ENCODE results near the gene OR10P1. TPM values are rescaled to one million over a fixed set of nuclear protein-coding genes. Genes with fewer than 3 reads are reported as not detected.
A peak's percentile ranks its signal among the peaks of the same experiment; 100 is the strongest.
"Not testable (repeated sequence)": the region's sequence is repeated elsewhere in the genome, so short reads cannot be mapped to it uniquely, and the experiment has no call there.

OR10P1 gene, protein sequence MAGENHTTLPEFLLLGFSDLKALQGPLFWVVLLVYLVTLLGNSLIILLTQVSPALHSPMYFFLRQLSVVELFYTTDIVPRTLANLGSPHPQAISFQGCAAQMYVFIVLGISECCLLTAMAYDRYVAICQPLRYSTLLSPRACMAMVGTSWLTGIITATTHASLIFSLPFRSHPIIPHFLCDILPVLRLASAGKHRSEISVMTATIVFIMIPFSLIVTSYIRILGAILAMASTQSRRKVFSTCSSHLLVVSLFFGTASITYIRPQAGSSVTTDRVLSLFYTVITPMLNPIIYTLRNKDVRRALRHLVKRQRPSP
- total RNA-seq (2014; rRNA removed; shearing (Covaris generic)), result not detected in 2 replicates

DNA sequence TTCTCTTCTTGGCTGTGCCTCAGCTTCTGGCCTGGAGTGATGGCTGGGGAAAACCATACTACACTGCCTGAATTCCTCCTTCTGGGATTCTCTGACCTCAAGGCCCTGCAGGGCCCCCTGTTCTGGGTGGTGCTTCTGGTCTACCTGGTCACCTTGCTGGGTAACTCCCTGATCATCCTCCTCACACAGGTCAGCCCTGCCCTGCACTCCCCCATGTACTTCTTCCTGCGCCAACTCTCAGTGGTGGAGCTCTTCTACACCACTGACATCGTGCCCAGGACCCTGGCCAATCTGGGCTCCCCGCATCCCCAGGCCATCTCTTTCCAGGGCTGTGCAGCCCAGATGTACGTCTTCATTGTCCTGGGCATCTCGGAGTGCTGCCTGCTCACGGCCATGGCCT is at the start of gene OR10P1:
Gene OR10P1, plus strand, starts transcription at position 40 of the 400 bp plus-strand sequence. Its CDS starts 0 bp downstream, at position 40.
- no peak for DNase-seq (ENCODE audit: low spot score)

DNA sequence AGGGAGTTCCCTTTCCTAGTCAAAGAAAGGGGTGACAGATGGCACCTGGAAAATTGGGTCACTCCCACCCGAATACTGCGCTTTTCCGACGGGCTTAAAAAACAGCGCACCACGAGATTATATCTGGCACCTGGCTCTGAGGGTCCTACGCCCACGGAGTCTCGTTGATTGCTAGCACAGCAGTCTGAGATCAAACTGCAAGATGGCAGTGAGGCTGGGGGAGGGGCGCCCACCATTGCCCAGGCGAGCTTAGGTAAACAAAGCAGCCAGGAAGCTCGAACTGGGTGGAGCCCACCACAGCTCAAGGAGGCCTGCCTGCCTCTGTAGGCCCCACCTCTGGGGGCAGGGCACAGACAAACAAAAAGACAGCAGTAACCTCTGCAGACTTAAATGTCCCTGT is 46.5 kb upstream of the OR10P1 start:
- not testable (repeated sequence) for DNase-seq (ENCODE audit: low spot score)

DNA sequence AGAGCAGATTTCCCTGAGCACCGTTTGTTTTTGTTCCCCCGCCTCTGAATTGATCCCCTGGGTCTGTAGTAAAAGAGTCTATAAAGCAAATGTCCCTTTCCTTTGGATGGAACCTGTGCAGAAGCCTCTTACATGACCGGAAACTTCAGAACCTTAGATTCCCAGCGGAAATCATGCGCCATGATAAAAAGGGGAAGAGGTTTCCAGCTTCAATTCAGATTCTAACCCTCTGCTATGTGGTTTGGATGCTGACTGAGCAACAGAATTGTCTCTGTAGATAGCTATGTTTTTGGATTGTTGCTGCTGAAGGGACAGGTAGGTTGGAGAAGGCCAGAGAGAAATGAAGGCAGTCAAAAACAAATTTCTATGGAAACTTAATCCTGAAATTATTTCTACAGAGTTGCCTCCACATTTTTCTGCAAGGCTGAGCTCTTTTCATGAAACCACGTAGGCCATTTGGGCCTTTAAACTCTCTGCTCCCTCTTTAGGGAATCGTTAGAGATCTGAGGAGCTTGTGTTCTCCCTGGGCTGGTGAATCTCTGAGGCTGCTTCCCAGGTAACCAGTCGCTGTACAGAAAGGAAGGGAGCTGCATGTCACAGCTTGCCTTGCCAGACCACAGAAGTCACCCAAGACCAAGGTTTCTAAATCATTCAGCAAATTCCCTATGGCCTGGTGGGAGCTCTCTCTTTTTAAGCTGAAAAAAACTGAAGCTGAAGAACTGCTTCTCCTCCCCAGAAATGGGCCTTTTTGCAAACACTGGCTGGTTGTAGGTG is 28.7 kb upstream of the OR10P1 start:
- no peak for DNase-seq (ENCODE audit: low spot score)

DNA sequence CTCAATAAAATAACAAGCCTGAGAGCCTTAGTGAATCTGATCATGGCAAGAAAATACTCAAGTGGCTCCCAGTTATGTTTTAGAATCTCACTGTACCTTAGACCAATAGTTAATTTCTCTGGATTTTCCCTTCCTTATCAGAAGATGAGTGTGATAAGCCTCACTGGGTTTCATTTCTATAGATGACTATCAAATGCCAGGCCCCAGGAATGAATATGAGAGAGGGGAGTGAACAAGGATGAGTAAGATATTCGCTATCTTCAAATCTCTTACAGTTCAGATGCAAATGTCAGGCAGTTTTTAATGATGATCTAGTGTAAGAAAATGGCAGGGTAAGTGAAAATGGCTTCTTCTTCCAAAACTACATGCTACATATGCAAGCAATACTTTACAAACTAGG is 26.1 kb upstream of the OR10P1 start:
- no peak for DNase-seq (ENCODE audit: low spot score)

DNA sequence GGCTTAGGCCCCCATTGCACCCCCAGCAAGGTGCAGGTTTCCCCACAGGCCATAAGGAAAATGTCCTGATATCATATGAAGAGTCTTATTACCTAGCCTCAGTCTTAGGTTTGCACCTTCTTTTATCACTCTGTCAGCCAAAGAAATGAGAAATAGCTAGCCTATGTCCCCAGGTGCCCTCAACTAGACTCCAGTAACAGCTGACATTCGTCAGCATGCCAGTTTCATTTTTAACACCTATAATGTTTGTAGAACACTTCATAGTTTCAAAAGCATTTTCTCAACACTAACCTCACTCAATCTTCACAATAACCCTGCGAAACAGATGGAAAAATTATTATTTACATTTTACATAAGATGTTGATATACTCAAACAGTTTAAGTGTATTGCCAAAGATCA is 24.0 kb upstream of the OR10P1 start:
- no peak for DNase-seq (ENCODE audit: low spot score)

DNA sequence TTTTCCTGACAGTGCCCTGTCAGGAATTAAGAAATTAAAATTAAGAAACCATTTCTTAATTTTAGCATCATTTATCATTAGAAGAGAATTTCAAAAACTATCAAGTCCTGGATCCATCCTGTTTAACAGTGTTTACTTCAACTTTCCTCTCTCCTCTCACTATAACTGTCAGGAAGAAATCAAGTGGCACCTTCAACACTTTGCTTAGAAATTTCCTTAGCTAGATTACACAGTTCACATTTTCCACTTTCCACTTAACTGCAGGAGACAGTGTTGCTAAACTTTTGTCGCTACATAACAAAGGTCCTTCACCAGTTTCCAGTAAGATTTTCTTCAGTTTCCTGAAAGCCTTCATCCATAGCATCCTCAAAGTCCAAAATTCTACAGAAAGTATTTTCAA is 21.9 kb upstream of the OR10P1 start:
- DNase-seq (ENCODE audit: low spot score), result no peak

DNA sequence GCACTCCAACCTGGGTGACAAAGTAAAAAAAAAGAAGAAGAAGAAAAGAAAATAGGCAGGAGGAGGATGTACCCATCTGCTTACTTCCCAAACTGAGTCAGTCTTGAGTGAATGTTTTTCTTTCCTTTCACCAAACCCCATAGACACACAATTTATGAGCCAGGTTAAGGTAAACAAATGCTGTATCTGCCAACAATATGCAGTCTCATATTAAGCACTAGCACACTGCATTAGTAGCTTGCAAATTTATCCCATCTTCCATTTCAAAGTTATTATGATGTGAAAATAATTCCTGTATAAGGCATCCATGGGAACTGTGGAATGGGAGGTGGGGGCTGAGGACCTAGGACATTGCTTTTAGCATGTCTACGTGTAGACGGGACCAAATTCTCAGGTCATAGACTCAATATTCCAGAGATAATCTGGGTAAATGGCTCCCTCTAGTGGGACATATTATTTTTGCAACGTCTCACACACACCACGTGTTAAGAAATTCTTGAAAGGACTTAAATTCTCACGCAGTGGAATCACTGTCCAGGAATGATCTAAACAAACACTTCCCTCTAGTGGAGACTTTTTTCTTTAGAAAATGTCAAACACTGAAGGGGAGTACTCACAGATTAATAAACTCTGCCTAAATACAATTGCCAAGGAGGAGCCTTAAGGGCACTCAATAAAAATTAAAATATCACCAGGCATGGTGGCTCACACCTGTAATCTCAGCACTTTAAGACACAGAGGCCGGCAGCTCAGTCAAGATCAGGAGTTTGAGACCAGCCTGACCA is 17.1 kb upstream of the OR10P1 start:
- peak; percentile 96 for DNase-seq (ENCODE audit: low spot score)

DNA sequence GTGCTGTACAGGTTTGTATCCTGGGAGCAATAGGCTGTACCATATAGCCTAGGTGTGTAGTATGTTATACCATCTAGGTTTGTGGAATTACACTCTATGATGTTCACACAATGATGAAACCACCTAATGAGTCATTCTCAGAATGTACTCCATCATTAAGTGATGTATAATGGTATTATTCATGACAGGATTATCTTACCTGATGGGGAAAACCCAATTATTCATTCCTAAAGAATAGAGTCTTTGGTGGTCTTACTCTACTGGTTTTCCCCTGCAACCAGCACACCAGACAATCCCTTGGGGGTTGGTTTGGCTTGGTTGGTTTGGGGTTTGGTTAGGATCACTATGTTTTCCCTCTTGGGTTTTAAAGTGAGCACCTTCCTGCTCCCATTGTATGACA is 12.6 kb upstream of the OR10P1 start:
- DNase-seq (ENCODE audit: low spot score), result no peak

DNA sequence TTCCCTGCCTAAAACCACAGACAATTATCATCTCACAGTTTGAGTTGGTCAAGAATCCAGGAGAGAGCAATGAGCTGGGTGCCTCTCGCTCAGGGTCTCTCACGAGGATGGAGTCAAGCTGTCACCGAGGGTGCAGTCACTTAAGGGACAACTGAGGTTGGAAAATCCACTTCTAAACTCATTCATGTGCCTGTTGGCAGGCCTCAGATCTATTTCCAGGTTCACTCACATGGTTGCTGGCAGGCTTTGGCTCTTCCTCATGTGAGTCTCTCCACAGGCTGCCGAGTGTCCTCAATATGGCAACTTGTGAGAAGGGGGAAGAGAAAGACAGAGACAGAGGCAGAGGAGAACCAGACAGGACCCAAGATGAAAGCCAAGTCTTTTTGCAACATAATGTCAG is 10.5 kb upstream of the OR10P1 start:
- no peak for DNase-seq (ENCODE audit: low spot score)

DNA sequence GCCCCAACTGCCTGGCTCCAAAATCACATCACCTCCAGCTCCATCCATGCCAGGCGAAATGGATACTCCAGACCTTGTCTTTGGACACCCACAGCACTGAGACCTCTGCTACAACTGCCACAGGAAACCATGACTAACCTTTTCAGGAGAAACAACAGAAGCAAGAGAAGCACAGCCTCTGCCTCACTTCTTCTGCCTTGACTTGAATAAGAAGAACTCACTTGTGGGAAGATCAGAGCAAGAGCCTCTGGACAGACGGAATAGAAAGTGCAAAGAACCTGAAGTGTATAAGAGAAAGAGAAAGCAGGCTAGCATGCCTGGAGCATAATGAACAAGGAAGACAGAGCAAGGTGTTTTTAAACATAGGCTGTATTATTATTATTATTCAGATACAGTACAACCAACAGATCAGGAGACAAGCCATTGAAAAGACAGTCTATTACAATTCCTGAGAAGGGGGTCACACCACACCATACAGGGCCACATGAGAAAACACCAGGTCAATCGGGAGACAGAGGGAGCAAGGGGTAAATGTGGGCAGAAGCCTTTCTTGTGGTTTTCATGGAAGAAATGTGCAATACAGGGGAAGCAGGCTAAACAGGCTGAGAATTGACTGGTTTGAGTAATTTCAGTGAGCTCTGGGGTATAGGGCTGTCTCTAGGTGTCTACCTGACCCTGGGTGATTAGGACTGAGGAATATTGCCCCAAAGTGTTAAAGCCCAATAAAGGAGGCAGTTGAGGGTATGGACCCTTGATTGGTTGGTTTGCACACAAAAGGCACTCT is 7.4 kb upstream of the OR10P1 start:
- DNase-seq (ENCODE audit: low spot score), result no peak

DNA sequence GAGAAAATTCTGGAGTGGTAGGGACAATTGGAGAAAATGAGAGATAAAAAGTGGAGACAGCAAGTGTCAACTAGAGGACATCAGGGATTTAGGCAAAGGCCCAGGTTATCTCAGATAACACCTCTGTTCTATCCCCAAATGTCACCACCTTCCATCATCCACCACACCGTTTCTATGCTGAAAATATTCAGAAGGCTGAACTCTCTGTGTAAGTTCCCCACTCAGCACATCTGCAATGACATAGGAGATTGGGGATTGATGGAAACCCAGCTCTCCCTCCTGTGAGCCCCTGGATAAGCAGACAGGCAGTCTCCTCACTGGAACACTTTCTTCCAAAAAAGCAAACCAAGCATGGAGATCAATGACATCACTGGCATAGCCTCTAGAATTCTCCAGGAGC is 5.6 kb upstream of the OR10P1 start:
- DNase-seq (ENCODE audit: low spot score), result no peak

DNA sequence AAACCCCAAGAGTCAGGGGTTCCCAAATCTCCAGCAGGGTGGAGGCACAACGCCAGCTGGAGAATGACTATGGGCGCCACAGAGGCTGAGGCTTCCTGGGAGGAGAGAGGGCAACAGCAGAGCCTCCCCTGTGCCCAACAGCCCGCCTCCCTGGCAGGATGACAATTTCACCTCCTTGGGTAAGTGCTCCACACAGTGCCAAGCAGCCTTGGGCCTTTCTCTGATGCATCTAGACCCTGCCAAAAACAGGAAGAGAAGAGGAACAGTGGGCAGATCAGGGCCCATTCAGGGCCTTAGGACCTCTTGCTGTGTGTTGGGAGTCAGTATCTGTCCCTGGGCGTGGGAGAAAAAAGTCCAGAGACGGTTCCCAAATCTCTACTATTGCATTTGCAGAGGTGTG is 5.0 kb upstream of the OR10P1 start:
- no peak for DNase-seq (ENCODE audit: low spot score)

DNA sequence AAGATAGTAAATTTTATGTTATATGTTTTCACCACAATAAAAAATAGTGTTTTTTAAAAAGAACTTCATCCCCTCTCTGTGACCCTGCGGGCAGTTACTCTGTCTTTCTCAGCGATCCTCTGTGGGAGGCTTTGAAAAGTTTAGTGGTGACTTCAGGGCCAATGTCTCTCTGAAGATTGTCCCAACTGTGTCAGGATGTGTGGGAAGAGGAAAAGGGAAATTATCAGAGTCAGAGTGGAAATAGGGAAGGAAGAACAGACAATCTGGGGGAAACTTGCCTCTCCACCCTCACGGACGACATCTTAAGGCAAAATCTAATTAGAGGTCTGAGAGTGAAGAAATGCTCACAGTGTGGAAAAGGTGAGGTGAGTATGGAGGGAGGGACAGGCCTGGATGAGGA is 3.5 kb upstream of the OR10P1 start:
- DNase-seq (ENCODE audit: low spot score), result no peak

DNA sequence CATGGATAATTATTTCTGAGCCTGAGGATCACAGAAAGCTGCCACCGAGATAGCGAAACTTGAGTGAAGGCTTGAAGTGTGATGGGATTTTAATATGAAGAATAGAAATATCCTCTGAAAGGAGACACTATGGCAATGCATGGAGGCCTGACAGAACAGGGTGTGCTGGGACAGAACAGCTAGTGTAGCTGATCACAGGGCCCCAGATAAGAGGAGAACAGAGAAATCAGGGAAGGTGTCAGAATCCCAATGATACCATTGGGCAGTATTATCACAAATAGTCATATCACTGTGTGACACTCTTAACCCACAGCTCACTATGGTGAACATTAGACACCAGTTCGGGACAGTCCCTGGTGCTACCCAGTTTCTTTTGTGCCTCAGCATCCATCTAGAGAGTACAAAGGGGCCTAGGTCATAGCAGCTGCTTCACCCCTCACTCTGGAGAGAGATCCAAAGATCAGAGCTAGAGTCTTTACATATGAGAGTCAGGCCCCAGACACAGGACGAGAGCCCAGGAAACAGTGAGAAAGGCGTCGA is 506 bp upstream of the OR10P1 start:
- DNase-seq (ENCODE audit: low spot score), result no peak

DNA sequence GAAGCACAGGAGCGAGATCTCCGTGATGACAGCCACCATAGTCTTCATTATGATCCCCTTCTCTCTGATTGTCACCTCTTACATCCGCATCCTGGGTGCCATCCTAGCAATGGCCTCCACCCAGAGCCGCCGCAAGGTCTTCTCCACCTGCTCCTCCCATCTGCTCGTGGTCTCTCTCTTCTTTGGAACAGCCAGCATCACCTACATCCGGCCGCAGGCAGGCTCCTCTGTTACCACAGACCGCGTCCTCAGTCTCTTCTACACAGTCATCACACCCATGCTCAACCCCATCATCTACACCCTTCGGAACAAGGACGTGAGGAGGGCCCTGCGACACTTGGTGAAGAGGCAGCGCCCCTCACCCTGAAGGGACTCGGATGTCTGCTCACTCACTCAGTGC is 775 bp downstream of the OR10P1 start:
- no peak for DNase-seq (ENCODE audit: low spot score)

DNA sequence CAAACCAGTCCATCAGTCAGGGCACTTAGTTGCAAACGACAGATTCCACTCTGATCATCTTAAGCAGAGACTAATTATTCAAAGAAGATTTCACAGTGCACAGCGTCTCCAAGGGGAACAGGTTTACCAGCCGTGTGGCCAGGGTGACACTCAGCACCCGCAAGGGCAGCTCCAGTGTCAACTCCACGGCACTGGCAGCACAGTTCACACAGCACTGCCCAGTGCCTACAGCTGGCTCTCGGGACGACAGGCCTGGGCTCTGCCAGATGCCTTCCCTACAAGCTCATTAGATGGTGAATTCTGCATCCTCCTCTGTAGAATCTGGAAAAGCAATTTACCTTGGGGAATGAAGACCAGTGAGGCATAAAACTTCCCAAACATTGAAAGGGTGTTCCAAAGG is 4.9 kb downstream of the OR10P1 start:
- no peak for DNase-seq (ENCODE audit: low spot score)

DNA sequence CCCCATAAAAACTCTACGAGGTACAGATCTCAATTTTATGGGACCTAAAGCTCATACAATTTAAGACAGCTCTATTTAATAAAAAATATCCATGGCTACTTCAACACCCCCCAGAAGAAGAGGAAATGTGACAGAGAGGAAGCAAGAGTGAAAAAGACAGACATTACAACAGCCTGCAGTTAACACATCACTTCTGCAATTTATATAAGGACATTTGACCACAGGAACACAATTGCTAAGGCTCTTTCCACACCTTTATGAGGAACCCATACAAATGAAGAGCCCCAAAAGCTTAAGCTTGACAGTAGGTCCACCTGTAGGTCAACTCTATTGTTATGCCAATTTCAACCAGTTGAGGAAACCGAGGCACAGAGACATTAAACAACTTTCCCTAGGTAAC is 5.6 kb downstream of the OR10P1 start:
- DNase-seq (ENCODE audit: low spot score), result no peak

DNA sequence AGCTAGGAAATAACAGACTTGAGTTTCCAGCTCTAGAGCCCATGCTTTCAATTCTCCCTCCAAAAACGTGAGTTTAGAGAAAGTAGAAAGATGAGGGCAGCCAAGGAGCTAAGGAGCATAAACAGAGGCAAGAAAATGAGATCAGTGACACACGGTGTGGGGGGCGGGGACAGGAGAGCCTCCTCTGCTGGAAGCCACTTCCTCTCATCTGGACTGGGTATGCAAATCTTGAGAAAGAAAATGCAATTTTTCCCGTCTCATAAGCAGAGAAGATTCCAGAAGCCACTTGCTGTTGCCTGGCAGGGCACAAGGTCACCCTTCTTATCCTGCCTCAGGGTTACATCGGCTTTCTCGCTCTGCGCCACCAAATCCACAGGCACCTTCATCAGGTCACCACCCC is 6.0 kb downstream of the OR10P1 start:
- no peak for DNase-seq (ENCODE audit: low spot score)

DNA sequence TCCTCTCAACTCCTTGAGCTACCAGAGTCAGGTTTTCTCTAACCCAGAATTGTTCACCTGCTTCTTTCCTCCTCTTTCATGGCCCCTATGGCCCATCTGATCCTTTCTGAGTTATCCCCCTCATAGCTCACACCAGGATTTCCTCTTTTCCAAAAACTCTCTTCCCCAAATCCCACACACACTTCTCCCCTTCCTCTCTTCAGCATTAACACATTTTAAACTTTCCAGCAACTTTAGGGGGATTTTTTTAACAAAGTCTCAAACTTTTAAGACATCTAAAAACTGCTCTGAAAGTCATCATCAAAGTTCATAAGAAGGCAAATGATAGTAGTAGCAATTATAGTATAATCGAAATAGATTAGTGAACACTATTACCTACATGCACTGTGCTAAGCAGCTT is 7.9 kb downstream of the OR10P1 start:
- no peak for DNase-seq (ENCODE audit: low spot score)

DNA sequence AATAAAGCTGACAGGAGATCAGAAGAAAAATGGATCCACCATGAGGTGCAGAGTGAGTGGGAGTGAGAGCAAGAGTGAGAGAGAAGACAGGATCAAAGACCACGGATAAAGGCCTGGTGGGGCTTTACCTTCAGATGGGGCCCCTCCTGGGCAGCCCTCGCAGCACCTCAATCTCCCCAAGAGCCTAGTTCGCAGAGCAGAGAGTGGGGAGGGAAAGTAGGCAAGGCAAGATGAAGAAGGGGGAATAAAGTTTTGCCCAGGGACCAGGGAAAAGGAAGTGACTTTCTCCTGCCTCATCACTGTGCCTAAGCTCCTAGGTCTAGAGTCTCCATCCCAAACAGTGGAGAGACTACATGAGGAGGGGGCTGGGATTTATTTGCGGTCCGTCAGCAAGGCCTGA is 10.3 kb downstream of the OR10P1 start:
- no peak for DNase-seq (ENCODE audit: low spot score)

DNA sequence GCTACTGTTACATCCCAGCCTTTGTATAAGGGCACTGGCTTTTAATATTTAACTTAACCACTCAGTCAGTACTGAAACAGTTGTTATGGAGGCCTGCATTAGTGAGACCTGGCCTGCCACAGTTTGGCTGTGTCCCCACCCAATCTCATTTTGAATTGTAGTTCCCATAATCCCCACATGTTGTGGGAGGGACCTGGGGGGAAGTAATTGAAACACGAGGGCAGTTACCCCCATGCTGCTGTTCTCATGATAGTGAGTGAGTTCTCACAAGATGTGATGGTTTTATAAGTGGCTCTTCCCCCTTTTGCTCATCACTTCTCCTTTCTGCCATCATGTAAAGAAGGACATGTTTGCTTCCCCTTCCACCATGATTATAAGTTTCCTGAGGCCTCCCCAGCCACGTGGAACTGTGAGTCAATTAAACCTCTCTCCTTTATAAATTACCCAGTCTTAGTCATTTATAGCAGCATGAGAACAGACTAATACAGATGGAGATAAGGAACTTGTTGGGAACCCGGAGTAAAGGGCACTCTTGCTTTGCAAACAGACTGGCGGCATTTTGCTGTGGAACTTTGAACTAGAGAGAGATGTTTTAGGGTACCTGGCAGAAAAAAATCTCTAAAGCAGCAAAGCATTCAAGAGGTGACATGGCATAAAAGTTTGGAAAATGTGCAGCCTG is 14.1 kb downstream of the OR10P1 start:
- DNase-seq (ENCODE audit: low spot score), result not testable (repeated sequence)
